GM12892 (cell line): Measurements from ENCODE around the gene NDUFC2. TPM values are rescaled to one million over a fixed set of nuclear protein-coding genes. Genes with fewer than 3 reads are reported as not detected.

Experiments
- DNase-seq: peaks from one replicate; pipeline ENCODE4 v3.0.0; 2011; ENCODE audit not compliant: insufficient read length
- FAIRE-seq: peaks from 2 replicates; lab custom pipeline; 2011; peaks lifted over from hg19 to GRCh38; lab: Jason Lieb, UNC
- POLR2A ChIP-seq: IDR thresholded peaks from 2 replicates; pipeline ENCODE4 v1.6.1; 2011; ENCODE audit warnings: low read depth, low read length, control low read depth
- POLR2AphosphoS5 ChIP-seq: IDR thresholded peaks from 2 replicates; pipeline ENCODE4 v1.6.1; 2011; ENCODE audit warnings: low read depth, low read length, control low read depth
- TAF1 ChIP-seq: IDR thresholded peaks from 2 replicates; pipeline ENCODE4 v1.6.1; 2011; ENCODE audit warnings: low read depth, mild to moderate bottlenecking, control low read depth, low read length, borderline replicate concordance
- polyA plus RNA-seq: library from polyadenylated mRNA; unstranded; fragments of >200 nt; gene quantifications from one replicate; pipeline ENCODE4 v1.2.1, GENCODE V29; 2012; ENCODE audit warnings: missing spikeins, inconsistent platforms; ENCODE audit not compliant: missing spikeins

NDUFC2 gene
- 84.8 TPM for polyA plus RNA-seq

DNA sequence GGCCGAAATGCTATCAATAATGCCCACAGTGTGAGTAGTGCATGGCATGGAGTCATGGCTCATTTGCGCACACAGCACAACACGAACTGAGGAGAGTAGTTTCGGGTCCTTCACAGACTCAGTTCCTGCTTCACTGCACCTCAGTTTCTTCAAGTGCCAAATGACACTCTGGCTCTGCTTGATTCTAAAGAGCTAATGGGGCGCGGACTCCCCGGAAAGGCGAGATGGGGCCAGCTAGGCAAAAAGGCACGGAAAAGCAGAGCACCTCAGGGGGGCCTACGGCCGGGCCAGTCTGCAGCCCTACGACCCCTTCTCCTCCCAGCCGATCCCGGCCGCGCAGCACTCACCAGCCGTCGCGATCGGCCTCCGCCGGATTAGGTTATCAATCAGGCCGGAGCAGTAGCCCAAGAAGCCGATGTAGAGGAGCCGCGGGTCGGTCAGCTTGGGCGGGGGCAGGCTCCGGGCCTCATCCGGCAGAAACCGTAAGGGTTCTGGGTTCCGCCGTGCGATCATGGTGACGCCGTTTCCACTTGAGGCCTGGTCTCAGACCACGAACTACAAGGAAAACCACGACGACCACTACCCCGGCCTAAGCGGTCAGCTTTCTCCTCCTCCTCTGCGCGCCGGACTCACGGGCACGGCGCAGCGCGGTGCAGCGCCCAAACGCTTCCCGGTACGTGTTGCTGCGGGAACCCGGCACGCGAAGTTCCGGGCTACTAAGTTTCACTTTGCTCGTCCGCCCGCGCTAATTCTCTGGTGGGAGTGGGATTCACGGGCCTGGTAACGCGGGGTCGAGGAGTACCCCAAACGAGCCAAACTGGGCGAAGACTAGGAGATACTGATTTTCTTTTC is at the start of gene NDUFC2:
TSS of gene NDUFC2 (minus strand) at position 631 of the 852 bp plus-strand sequence. CDS start at position 513, 118 bp downstream.
- FAIRE-seq: peak; percentile 86
- peak; percentile 91 for TF ChIP-seq POLR2AphosphoS5
- TF ChIP-seq POLR2A: peak; percentile 91
- TF ChIP-seq TAF1: peak; percentile 97

DNA sequence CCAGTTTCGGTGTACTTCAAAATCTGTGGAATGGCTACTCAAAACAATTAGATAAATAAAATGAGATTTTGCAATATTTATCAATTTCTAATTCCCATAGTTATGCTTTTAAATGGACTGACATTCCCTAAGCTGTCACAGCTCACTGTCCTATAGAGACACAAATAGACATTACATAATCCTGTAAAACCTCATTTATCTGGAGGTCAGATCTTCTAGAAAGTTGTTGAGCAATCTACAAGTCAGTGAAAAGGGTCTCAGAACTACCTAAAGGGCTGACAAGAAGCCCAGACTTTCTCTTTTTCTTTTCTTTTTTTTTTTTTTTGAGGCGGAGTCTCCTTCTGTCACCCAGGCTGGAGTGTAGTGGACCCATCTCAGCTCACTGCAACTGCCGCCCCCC is 47.7 kb upstream of the NDUFC2 start:
- DNase-seq (no peak), FAIRE-seq (no peak)
- no peak for TF ChIP-seq TAF1
- no peak for TF ChIP-seq POLR2AphosphoS5
- TF ChIP-seq POLR2A: no peak

More for the DNA sequence above, at the start of gene NDUFC2:
- DNase-seq: peak; percentile 69

DNA sequence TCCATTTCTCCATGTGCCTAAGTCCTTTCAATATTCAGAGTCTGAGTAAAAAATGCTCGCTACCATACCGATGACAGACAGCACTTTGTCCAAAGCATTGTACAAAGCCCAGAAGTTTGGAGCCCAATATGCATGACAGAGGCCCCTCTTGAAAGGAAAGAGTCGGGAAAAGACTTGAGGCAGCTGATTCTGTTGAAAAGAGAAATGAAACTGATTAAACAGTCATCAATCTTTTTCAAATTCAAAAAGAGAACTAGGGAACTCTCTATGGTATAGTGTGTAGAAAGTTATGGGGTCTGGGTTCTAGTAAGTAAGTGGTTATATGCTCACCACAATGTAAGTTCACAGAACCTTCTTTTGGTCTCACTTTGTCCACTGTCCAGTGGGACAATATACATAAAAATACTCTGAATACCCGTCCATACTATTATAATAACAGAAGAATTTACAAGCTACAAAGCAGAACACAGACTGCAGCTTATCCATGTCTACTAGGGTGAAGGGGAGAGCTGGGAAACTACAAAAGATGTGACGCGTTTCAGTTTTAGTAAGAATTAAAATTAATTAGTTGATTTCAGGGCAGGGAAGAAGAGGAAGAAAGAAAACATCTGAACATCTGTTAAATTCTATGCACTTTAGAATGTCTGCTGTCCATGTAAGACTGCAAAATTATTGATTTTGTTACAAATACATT is 33.1 kb upstream of the NDUFC2 start:
- DNase-seq (no peak), FAIRE-seq (peak; percentile 14)
- no peak for TF ChIP-seq POLR2AphosphoS5
- TF ChIP-seq TAF1: no peak
- TF ChIP-seq POLR2A: no peak

GRCh38 chr11:78111298-78111697 is 31.6 kb upstream of the NDUFC2 start:
- TF ChIP-seq POLR2A: no peak
- TF ChIP-seq POLR2AphosphoS5: no peak
- TF ChIP-seq TAF1: no peak
- DNase-seq (no peak), FAIRE-seq (no peak)

DNA sequence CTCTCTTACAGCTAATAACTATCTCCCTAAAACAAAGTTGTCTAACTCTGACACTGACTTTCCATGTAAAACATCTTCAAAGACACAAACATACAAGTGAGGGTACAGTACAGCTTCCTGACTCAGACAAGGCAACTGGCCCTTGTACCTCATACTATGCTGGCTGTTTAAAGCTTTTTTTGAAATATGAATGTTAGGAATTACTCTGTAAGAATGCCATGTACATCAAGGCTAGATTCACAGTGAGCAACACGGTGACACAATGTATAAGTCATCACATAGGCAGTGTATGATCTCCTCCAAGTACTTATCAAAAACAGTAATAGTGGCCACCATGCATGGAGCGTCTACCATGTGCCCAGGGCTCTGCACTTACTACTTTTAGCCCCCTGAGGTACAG is 31.2 kb upstream of the NDUFC2 start:
- DNase-seq (no peak), FAIRE-seq (no peak)
- TF ChIP-seq POLR2A: no peak
- no peak for TF ChIP-seq POLR2AphosphoS5

DNA sequence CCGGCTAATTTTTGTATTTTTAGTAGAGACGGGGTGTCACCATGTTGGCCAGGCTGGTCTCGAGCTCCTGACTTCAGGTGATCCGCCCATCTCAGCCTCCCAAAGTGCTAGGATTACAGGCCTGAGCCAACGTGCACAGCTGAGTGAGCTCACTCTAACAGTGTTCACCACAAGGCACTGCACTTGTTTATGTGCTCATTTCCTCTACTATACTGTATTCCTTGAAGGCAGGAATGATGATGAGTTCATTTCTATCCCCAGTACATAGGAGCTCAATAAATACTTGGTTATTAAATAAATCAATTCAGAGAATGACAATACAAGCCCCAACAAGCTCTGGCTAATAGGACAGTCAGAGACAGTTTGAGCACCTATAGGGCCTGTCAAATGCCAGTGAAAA is 30.7 kb upstream of the NDUFC2 start:
- no peak for DNase-seq
- no peak for FAIRE-seq
- TF ChIP-seq POLR2AphosphoS5 (no peak), POLR2A (no peak), TAF1 (no peak)

DNA sequence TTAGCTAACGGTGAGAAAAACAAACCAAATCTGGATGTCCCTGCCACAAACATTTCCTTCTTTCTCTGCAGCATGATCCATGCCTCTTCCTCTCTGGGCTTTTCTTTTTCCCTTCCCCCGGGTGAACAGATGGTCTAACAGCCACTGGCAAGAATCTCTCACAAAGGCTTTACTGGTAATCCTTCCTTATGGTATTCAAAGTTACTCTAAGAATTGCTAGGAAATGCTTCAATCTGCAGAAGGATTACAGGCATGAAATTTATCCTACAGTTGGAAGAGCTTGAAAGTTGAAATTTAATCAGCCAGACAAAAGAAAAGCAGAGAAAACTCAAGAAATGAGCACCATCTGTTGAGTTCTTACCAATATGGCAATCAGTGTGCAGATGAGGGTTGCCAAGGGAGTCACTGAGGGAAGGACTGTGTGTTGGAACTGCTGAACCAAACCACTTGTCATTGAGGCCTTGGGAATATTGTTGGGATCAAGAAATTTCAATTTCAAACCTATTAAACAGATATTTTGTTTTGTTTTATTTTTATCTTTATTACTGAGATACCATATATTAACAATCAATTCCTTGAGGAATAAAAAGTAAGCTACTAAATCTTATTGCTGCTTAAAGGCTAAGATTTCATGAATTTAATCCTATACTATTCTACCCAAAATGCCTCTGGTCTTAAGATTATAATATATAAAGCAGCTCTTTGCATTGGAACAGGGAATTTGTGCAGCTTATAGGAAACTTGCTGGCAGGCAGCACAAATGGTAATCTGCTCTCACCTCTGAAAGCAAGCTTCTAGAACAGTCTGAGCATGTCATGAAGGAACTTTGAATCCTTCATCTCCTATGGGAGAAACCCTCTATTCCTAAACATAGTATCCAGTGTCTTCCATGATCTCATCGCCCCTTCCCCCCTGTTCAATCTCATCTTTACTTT is 29.7 kb upstream of the NDUFC2 start:
- no peak for DNase-seq

GRCh38 chr11:78100676-78101472 is 21.2 kb upstream of the NDUFC2 start:
- FAIRE-seq (no peak), DNase-seq (no peak)
- TF ChIP-seq POLR2AphosphoS5 (no peak), TAF1 (no peak), POLR2A (no peak)

More for the DNA sequence above, 29.7 kb upstream of the NDUFC2 start:
- TF ChIP-seq POLR2AphosphoS5 (no peak), POLR2A (no peak), TAF1 (no peak)
- FAIRE-seq: no peak

DNA sequence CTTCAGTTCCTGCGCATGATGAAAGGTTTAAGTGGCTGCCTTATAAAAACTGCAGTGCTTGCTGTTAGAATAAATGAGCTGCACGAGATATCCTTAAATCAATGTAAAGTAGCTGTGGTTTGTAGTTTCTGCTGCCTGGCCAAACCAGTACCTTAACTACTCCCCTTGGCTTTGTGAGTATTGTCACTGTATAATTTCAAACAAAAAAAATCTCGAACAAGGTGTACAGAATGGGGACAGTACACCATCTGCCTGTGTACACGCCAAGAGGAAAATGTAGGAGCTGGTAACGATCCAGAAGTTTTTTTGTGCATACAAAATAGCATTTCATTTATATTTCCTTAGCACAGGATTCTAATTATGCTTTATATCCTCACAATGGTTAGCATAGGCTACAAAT is 20.6 kb upstream of the NDUFC2 start:
- no peak for FAIRE-seq
- DNase-seq: no peak
- no peak for TF ChIP-seq POLR2AphosphoS5
- no peak for TF ChIP-seq POLR2A
- TF ChIP-seq TAF1: no peak

- no peak for DNase-seq
- TF ChIP-seq POLR2AphosphoS5: no peak
- TF ChIP-seq POLR2A: no peak
- no peak for TF ChIP-seq TAF1
- FAIRE-seq: no peak
Measured at GRCh38 chr11:78099666-78100065, 20.0 kb upstream of the NDUFC2 start.
